ENCODE data around the gene HOXC5.
"Not testable (repeated sequence)": the region's sequence is repeated elsewhere in the genome, so short reads cannot be mapped to it uniquely, and the experiment has no call there.

Gene HOXC5

GRCh38 chr12:54081053-54081514, 48.2 kb downstream of the HOXC5 start:
- H3K27me3 Mint-ChIP-seq, ATAC-seq: not testable (repeated sequence)
- H3K27ac Mint-ChIP-seq, result peak overlapping the region; percentile 89

GRCh38 chr12:54081581-54082396, 48.9 kb downstream of the HOXC5 start:
- Mint-ChIP-seq H3K4me1 (peaks cover 26% of the 10 kb centered on the region), H3K4me3 (peak overlapping the region; percentile 77), H3K27ac (peak overlapping the region; percentile 89)
- H3K27me3 Mint-ChIP-seq; ATAC-seq; H3K36me3 Mint-ChIP-seq (ENCODE audit: low read depth); H3K9me3 Mint-ChIP-seq: not testable (repeated sequence)
- peak; percentile 41 for DNase-seq

More at GRCh38 chr12:54081053-54081514, 48.2 kb downstream of the HOXC5 start:
- not testable (repeated sequence) for H3K36me3 Mint-ChIP-seq (ENCODE audit: low read depth); H3K9me3 Mint-ChIP-seq
- peak; percentile 8 for DNase-seq
- H3K4me3 Mint-ChIP-seq, result peak overlapping the region; percentile 77
- peaks cover 26% of the 10 kb centered on the region for H3K4me1 Mint-ChIP-seq

DNA sequence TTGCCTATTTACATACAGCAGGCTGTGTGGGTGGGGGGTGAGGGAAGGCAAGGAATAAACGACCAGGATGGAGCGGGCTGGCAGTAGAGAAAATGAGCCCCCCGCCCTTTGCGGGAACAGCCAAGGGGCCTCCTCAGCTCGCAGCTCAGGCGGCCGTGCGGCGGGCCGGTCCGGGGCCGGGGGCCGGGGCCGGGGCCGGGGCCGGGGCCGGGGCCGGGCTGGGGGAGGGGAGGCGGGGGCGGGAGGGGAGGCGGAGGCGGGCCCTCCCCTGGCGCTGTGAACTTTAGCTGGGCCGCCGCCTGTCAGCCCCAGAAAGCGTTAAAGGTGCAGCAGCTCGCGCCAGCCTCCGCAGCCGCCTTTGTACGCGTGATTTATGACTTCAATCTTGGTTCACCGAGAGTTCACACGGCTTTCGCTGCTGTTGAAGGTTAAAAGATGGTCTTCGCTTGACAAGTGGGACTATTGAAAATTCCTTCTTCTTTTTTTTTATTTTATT, 49.6 kb downstream of the HOXC5 start:
- H3K27me3 Mint-ChIP-seq, result no peaks in the 10 kb centered on the region
- ATAC-seq (peak; percentile 33), DNase-seq (peak; percentile 37)
- H3K9me3 Mint-ChIP-seq, result no peaks in the 10 kb centered on the region
- H3K27ac Mint-ChIP-seq, result peak overlapping the region; percentile 89
- no peaks in the 10 kb centered on the region for H3K36me3 Mint-ChIP-seq (ENCODE audit: low read depth)
- peak overlapping the region; percentile 77 for H3K4me3 Mint-ChIP-seq
- H3K4me1 Mint-ChIP-seq, result peaks cover 26% of the 10 kb centered on the region
